ENCODE measurements around the gene VAMP2.
A peak's percentile ranks its signal among the peaks of the same experiment; 100 is the strongest.

VAMP2 gene

DNA sequence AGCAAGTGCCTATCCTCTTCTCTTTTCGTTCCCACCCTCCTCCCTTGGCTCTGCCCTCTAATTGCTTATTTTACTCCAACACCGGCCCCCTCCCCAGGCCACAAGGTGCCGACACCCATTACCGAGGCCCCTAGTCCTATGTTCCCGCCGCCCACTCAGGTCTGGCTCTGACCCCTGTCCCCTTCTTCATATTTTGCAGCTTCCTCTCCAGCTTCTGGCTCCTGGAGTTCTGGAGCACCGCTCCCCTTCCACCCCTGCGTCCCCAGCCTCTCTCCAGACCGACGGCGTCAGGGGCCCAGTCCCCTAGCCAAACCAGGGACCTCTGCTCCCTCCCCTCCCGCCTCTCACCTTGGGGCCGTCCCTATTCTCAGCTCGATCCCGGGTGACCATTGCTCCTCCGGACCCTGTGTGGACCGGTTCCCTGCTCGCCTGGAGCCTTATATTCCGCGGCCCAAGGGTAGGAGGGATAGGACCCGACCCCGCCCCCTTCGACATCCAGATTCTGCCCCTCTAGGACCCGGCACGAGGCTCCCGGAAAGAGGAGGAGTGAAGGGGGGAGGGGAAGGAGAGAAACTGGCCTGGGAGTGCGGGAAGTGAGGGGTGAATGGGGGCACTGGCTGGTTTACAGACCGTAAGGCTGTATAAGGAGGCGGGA is 38.9 kb downstream of the VAMP2 start, which contains the start of gene HES7:
TSS of gene HES7 (minus strand) at position 412 of the 655 bp plus-strand sequence. CDS start at position 390, 22 bp downstream.
- FAIRE-seq (no peak), DNase-seq (ENCODE audit: insufficient read length, low spot score) (no peak)
- TF ChIP-seq, protein P1, sequence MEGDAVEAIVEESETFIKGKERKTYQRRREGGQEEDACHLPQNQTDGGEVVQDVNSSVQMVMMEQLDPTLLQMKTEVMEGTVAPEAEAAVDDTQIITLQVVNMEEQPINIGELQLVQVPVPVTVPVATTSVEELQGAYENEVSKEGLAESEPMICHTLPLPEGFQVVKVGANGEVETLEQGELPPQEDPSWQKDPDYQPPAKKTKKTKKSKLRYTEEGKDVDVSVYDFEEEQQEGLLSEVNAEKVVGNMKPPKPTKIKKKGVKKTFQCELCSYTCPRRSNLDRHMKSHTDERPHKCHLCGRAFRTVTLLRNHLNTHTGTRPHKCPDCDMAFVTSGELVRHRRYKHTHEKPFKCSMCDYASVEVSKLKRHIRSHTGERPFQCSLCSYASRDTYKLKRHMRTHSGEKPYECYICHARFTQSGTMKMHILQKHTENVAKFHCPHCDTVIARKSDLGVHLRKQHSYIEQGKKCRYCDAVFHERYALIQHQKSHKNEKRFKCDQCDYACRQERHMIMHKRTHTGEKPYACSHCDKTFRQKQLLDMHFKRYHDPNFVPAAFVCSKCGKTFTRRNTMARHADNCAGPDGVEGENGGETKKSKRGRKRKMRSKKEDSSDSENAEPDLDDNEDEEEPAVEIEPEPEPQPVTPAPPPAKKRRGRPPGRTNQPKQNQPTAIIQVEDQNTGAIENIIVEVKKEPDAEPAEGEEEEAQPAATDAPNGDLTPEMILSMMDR (IDR thresholded peaks at IDR 0.05; ENCODE audit: insufficient read depth, missing control alignments), result no peak

DNA sequence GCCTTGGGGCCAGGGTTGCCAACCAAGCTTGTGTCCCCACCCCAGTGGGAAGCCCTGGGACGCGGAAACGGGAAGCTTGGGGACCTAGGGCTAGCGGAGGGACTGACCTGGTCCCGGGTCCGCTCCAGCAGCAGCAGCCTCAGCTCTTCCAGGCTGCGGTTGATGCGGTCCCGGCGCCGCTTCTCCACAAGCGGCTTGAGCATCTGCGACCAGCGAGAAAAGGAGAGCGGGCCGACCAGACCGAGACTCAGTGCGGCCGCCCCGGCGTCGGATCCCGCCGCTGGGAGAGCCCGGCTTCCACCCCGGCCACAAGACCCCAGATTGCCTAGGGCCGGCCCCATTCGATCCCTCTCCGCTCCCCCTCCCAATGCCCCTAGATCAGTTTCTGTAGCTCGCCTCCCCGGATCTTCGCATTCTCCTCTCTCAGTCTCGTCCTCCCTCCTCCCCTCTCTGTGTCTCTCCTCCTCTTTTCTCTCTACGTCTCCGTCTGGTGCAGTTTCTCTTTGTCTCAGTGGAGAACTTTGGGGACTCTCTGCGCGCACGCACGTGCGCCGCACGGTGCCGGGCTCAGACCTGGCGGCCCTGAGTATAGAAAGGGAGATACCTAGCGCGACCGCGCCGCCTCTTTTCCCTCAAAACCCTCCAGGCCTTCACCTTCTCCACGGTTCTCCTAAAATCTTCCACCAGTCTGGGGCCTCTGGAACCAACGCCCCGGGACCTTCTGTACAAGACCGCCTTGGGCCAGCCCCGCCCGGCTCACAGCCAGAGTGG is 39.6 kb downstream of the VAMP2 start:
- FAIRE-seq (no peak), DNase-seq (ENCODE audit: insufficient read length, low spot score) (no peak)
- TF ChIP-seq, protein P1 (IDR thresholded peaks at IDR 0.05; ENCODE audit: insufficient read depth, missing control alignments), result no peak

GRCh38 chr17:8122422-8122923 is 40.3 kb downstream of the VAMP2 start:
- TF ChIP-seq, protein P1 (IDR thresholded peaks at IDR 0.05; ENCODE audit: insufficient read depth, missing control alignments), result no peak
- DNase-seq (ENCODE audit: insufficient read length, low spot score) (no peak), FAIRE-seq (no peak)

GRCh38 chr17:8121681-8122421 is 40.9 kb downstream of the VAMP2 start:
- FAIRE-seq, result no peak
- DNase-seq (ENCODE audit: insufficient read length, low spot score), result no peak
- TF ChIP-seq, protein P1 (IDR thresholded peaks at IDR 0.05; ENCODE audit: insufficient read depth, missing control alignments), result peak; percentile 27

DNA sequence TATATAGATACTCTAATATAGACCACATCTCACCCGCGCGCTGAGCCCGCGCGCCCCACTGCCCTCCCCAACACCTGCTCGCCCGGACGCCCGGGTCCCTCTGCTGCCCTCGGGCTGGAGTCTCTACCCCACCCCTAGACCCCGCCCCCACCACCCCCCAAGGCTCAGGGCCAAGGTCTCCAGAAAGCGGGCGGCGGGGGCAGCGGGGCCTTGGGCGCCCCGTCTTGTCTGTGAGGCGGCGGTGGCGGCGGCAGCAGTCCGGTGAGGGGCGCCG is 41.4 kb downstream of the VAMP2 start:
- FAIRE-seq (no peak), DNase-seq (ENCODE audit: insufficient read length, low spot score) (no peak)
- TF ChIP-seq, protein P1 (IDR thresholded peaks at IDR 0.05; ENCODE audit: insufficient read depth, missing control alignments), result no peak

DNA sequence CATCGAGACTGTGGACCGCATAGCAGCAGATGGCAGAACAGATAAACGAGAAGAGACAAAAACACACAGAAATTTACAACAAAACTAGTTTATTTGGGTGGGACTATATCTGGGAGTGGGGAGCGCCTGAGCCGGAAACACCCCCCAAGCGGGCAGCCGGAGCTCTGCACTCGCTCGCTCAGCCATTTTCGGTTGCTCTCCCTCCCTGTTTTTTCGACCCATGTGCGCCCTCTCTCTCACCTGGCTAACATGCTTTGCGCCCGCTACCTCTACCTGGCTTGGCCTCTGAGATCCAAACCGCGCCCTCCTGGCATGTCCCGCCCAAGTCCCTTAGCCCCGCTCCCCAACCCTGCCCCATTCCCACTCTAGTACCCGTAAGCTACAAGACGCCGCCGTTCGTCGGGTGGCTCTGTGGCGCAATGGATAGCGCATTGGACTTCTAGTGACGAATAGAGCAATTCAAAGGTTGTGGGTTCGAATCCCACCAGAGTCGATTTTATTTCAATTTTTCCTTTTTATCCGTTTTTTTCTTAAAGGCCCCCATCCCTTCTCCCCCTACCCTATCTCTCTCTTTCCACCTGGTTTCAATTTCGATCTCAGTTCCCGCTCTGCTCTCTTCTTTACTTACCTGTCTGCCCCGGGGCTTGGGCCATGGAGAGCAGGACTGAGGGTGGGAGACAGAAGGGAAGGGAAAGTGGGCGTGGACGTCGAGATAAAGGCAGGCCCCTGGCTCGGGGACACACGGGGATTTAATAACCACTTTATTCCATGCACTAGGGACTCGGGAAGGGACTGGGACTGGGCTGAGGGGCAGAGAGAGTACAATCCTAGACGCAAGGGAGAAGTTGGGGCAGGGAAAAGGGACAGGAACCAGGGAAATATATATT is 42.0 kb downstream of the VAMP2 start:
- DNase-seq (ENCODE audit: insufficient read length, low spot score) (no peak), FAIRE-seq (no peak)
- TF ChIP-seq, protein P1 (IDR thresholded peaks at IDR 0.05; ENCODE audit: insufficient read depth, missing control alignments), result no peak

Data from D721Med (cell line).